ENCODE data around the gene ACAP2.
"Not testable (repeated sequence)": the region's sequence is repeated elsewhere in the genome, so short reads cannot be mapped to it uniquely, and the experiment has no call there.

ACAP2 gene

DNA sequence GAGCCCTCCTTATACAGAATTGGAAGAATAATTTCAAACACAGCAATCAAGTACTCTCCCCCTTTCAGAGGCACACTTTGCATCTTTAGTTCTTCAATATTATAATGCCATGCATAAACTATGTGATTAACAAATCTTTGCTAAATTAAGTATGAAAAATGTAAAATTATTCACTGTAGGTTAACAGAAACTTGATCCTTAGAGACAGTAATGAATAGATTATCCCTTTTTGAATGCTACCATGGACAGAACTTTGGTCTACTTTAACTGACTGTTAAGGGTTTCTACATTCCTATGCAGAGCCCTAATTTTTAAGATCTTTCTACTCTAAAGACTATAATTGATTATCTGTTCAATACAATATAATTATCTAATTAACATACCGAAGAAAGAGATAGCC lies 146.2 kb downstream of the ACAP2 start:
- no peak for DNase-seq (ENCODE audit: low read depth in 2 of 2, low spot score in 1 of 2)

- no peak for DNase-seq (ENCODE audit: low read depth in 2 of 2, low spot score in 1 of 2)
These were observed 151.7 kb downstream of the ACAP2 start for GRCh38 chr3:195291121-195291520.

DNA sequence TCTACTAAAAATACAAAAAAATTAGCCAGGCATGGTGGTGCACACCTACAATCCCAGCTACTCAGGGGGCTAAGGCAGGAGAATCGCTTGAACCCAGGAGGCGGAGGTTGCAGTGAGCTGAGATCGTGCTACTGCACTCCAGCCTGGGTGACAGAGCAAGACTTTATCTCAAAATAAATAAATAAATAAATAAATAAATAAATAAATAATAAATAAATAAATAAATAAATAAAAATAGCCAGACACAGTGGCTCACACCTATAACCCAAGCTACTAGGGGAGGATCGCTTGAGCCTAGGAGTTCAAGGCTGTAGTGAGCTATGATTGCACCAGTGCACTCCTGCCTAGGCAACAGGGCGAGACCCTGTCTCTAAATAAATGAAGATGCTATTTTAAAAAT lies 152.2 kb downstream of the ACAP2 start:
- not testable (repeated sequence) for DNase-seq (ENCODE audit: low read depth in 2 of 2, low spot score in 1 of 2)

DNA sequence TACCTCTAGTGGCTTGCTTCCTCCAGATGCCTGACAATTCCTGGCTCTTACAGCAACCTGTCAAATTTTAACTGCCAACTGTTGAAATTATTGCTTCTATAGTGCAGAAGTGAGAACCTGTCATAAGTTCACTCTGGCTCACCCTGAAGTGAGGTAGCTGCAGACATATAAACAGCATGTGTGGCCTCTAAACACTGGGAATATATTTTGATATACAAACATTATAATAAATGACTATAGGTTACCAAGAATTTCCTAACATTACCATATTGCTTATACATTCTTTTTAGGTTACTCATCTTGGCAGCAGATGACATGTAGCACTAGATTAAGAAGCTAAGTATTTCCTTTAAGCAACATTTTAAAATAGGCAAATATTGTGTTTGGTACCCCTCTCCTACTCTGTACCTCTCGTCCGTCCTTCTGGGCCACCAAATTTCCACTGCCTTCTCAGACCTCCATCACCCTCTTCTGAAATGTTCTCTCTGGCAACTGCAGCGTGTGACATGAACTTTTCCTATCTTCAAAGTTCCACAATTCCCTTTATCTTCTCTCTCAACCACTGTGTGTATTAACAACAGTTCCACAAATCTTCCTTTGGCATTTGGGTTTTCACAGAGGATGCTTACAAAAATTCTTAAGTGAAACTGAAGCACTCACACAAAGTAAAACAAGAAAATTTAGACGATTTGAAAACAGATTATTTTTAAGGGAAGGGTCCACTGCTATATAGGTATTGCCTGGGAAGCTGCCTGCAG lies 156.5 kb downstream of the ACAP2 start:
- no peak for DNase-seq (ENCODE audit: low read depth in 2 of 2, low spot score in 1 of 2)

GRCh38 chr3:195285372-195285771 lies 157.4 kb downstream of the ACAP2 start:
- DNase-seq (ENCODE audit: low read depth in 2 of 2, low spot score in 1 of 2) = no peak

GRCh38 chr3:195284842-195285241 lies 158.0 kb downstream of the ACAP2 start:
- no peak for DNase-seq (ENCODE audit: low read depth in 2 of 2, low spot score in 1 of 2)

- no peak for DNase-seq (ENCODE audit: low read depth in 2 of 2, low spot score in 1 of 2)
These were observed 159.9 kb downstream of the ACAP2 start for GRCh38 chr3:195282961-195283360.

DNA sequence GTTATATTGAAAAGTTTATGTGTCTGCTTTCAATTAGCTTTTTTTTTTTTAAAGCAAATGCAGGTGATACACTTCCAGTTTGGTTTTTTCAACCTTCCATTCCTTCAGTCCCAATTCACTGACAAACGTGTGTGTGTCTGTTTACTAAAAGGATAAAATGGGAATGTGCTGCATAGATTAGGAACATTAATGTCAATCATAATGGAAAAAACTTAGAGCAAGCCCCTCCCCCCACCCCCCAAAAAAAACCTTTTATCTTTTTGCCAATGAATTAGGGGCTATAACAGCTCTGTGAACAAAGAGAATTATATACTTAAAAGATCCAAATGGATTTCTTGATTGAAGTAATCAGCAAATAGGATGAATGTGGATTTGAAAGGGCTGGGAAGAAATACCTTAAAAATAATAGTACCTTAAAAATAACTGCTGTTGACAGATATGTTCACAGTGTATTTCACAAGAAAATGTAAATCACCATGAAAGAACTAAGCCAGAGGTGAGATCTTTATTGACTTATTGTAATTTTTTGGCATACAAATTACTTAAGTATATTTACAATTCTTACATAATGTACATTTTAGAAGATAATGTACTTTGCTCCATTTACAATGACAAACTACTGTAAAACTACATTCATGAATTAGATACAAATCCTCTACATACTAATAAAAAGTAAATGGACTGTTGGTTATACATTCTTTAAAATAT lies 168.4 kb downstream of the ACAP2 start:
- DNase-seq (ENCODE audit: low read depth in 2 of 2, low spot score in 1 of 2) = no peak

DNA sequence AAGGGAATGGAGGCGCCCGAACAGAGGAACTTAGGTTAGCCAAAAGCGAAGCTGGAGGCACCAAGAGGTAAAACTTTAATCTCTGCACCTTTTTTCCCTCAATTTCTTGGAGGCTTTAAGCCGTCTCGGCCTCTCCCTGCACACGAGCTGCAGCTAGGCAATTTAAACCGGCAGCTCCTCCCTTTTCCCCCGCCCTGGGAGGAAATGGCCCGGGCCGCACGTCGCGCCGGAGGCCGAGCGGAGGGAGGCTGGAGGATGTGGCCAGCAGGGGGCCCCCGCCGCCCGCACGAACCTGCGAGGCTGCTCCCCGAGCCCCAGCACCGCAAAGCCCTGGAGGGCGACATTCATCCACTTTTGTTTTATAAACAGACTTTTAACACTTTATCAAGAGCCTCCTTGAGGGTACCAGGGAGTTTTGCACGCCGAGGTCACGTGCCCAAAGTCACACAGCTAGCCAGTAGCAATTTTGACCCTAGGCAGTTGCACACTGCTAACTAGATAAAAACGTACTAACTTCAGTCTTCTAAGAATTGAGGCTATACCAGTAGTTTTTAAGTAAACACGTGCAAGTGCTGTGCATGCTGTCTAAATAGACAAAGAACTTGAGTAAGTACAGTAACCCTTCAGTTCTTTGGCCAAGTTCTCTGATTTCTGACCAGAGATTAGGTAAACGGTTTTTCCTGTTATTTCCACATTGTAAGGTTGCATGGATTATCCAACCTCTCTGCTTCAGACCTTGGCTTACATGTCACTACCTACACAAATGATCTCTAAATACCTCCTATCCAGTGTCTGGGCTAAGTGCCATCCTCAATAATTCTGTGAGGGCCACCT lies 171.2 kb downstream of the ACAP2 start:
- DNase-seq (ENCODE audit: low read depth in 2 of 2, low spot score in 1 of 2) = peak; percentile 73 to 76

DNA sequence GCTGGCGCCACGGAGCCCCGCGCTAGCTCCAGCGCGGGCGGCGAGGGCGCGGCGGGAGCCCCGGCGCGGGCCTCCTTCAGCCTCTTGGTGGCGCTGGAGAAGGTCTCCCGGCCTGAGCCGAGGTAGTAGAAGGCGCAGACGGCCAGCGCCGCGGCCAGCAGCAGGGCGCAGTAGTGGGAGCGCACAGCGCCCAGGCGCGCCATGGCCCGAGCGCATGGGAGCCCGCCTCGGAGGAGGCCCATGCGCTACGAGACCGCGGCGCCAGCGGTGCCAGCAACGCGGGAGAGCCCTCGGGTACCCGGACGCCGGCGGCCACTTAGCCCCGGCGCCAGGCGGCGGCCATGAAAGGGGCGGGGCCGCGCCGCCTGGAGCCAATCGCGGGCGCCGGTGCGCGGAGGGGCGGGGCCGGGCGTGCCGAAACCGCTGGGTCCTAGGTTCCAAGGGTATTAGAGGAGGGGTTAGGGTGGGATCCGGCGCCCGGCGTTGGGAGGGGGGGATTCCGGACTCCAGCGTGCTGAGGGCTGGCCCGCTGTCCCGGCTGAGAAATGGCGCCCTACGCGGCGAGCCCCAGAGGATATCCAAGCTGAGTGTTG lies 171.9 kb downstream of the ACAP2 start, which contains the start of gene XXYLT1:
XXYLT1 (minus strand) TSS at position 343 of the 593 bp plus-strand sequence; CDS start at position 242, 101 bp downstream.
- peak; percentile 69 to 80 for DNase-seq (ENCODE audit: low read depth in 2 of 2, low spot score in 1 of 2)

- DNase-seq (ENCODE audit: low read depth in 2 of 2, low spot score in 1 of 2) = no peak
These were observed 172.6 kb downstream of the ACAP2 start for GRCh38 chr3:195270079-195270816.

DNA sequence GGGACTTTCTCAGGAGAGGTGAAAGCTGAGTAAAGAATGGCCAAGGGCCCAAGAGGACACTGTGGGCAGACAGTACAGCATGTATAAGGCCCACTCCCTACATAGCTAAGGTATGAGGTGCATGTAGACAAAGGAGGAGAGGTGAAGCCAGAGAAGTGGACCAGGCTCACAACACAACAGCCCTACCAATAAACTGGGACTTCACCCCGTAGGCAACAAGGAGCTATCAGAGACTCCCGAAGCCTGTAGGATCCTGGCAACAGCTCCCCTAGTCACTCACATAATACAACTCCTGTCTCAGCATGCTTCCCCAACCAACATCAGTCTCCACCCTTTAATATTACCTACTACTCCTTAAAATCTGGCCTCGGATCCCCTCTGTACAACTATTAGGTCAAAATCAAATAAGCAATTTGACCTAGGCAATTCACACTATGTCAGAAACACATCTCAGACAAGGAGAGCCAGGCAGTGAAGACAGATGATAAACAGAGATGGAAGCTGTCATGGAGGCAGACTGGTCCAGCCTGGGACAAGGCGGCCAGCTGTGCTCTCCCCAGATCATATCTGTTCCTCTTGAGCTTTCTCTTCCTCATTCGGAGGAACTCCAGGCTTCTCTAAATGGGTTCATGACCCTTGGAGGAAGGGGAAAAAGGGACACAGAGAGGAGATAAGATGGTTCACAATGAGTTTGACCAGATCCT lies 173.3 kb downstream of the ACAP2 start:
- no peak for DNase-seq (ENCODE audit: low read depth in 2 of 2, low spot score in 1 of 2)

GRCh38 chr3:195268576-195269309 lies 174.1 kb downstream of the ACAP2 start:
- DNase-seq (ENCODE audit: low read depth in 2 of 2, low spot score in 1 of 2) = no peak

- no peak for DNase-seq (ENCODE audit: low read depth in 2 of 2, low spot score in 1 of 2)
These were observed 175.7 kb downstream of the ACAP2 start for GRCh38 chr3:195267096-195267495.

GRCh38 chr3:195266428-195266827 lies 176.4 kb downstream of the ACAP2 start:
- DNase-seq (ENCODE audit: low read depth in 2 of 2, low spot score in 1 of 2) = no peak

GRCh38 chr3:195265363-195265976 lies 177.3 kb downstream of the ACAP2 start:
- no peak for DNase-seq (ENCODE audit: low read depth in 2 of 2, low spot score in 1 of 2)

DNA sequence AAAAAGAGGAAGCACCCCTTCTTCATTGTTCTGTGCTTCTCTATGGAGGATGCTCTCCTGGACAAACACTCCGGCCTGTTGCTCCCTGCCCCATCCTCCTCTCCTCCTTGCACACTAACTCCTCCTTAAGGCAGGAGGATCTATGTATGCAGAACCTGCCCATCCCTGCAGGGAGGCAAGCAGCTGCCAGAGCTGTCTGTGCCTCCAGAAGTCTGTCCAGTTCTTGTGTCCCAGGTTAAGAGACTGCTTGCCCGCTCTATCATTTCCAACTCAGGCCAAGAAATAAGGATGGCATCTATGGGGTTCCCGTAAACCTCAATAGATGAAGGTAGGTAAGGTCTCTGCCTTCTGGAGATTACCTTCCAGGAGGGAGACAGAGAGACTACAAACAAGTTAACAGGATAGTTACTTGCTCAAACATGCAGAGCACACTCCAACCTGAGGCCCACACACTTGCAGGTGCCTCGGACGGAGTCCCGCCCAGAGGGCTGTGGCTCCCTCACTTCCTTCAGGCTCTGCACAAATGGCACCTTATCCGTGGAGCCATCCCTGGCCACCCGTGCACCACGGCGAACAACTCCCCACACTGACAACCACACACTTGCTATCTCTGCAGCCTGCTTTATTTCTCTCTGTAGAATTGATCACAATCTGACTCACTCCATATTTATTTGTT lies 178.8 kb downstream of the ACAP2 start:
- no peak for DNase-seq (ENCODE audit: low read depth in 2 of 2, low spot score in 1 of 2)

- no peak for DNase-seq (ENCODE audit: low read depth in 2 of 2, low spot score in 1 of 2)
These were observed 179.5 kb downstream of the ACAP2 start for GRCh38 chr3:195263193-195263924.
